Endometrial microvascular endothelial cells (primary cell): ENCODE results near the gene KRTAP12-1. TPM values are rescaled to one million over a fixed set of nuclear protein-coding genes. Genes with fewer than 3 reads are reported as not detected.
"Not testable (repeated sequence)": the region's sequence is repeated elsewhere in the genome, so short reads cannot be mapped to it uniquely, and the experiment has no call there.

Experiments used
- in situ Hi-C: cut with HindIII; loops from 2 replicates; pipeline ENCODE4 v1.10.0; 2017; ENCODE audit warnings: low sequenced_read_pairs, low pct_unique_long_range_greater_than_20kb; ENCODE audit errors: inconsistent ontology term
- total RNA-seq: library from RNA; depleted of rRNA; stranded (reverse); fragments of >200 nt; gene quantifications from one replicate; pipeline ENCODE4 v1.2.3, GENCODE V29; 2015; ENCODE audit errors: inconsistent ontology term

The KRTAP12-1 gene
- total RNA-seq, 1 donor from 2014 or later, result not detected

DNA sequence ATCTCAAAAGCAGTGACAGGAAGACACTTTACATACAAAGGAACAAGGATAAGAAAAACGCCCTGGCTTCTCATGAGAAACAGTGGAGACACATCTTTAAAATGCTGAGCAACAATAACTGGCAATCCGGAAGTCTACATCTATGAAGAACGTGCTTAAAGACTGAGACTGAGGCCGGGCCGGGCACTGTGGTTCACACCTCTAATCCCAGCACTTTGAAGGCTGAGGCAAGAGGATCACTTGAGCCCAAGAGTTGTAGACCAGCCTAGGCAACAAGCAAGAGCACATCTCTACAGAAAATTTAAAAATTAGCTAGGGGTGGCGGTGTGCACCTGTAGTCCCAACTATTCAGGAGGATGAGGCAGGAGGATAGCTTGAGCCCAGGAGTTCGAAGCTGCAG is 2.1 kb upstream of the KRTAP12-1 start:
- in situ Hi-C loops, result no loop called here

DNA sequence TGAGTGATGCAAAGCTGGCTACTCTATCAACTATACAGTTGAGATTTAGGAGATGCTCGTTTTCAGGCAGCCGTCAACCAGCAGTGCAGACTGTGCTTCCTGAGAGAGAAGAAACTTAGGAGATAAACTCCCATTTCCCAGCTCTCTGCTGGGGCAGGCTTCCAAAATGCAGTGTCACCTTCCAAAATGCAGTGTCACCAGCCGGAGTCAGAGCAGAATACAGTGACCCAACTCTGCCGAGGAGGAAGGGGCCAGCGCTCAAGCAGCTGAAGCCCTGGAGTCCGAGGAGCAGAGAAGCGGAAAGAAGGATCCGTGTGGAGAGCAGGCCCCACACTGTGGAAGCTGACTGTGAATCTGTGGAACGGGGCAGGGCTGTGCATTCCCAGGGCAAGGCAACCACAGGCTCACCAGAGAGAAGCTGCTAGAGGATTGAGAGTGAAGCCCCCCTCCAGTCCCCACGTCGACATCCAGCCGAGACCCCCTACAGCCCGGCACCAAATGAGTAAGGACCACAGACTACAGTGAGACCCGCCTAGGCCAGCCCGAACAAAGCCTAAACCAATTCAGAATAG is 703 bp upstream of the KRTAP12-1 start:
- in situ Hi-C loops, result no loop called here

DNA sequence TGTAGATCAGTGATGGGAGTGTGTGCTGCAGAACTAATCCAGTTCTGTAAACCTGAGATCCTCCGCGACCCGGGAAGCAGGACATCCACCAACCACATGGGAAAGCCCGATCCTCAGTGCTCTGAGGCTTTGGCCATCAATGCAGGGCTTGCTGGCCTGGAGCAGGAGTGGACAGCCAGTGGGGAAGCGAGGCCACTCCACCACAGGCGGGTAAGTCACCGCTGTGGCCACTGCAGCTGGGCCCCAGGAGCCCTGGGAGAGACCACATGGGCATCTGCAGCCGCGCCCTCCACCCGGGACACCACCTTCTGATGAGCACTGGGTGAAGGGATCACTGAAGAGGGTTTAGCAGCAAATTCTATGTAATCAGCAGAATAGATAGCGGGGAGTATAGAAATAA is 811 bp downstream of the KRTAP12-1 start:
- in situ Hi-C loops, result no loop called here

DNA sequence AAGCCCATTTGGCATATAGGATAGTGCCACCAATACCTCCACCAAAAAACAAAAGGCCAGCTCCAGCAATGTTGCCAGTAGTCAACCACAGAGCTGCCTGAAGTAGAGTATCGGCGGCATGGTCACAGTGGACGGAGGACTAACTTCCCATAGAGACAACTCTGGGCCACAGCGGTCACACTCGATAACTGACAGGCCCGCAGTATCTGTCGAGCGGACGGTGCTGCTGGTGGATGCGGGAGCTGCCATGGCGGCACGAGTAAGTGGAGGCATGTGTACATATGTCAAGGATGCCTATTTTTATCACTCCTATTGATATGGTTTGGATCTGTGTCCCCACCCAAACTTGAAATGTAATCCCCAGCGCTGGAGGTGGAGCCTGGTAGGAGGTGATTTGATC is 4.1 kb downstream of the KRTAP12-1 start:
- in situ Hi-C loops, result no loop called here

DNA sequence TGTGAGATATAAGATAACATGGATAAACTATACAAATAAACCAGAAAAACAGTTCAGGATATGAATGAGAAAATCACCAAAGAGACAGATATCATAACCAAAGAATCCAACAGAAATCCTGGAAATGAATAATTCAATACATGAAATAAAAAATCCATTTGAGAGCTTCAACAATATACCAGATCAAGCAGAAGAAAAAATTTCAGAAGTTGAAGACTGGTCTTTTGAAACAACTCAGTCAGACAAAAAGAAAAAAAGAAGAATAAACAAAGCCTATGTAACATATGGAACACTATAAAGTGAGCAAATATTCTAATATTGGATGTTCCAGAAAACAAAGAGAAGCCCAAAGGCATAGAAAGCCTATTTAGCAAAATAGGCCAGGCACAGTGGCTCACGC is 10.1 kb downstream of the KRTAP12-1 start:
- in situ Hi-C loops, result no loop called here

DNA sequence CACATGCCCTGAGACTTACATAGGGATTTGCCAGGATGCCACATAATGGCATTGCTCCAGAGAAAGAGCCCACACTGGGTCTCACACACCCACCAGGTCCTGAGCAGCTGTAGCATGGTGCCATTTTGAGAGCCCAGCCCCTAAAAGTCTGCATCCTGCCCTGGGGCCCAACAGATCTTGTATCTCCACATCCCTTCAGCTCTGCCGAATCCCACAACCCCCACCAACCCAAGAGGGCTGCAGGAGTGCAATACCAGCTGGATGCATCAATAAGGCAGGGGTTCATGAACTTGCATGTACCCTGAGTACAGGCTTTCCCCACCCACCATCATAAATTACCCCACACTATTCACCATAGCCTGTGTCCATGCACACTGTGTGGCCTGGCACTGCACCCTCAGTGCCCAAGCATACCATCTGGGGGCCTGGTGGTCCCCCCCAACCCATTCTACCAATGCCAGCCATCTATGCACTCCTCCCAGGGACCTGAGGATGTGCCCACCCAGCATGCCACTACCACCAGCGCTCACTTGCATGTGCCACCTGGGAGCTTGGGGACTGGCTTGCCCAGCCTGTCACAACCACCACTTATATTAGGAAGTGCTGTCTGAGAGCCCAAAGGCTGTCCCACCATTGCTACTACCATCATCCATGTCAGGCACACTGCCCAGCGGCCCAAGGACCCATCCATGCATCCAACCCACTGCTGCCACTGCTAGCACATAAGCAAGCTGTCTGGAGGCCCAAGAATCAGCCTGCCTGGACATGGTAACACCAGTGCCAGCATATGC is 11.1 kb downstream of the KRTAP12-1 start:
- in situ Hi-C loops, result no loop called here

DNA sequence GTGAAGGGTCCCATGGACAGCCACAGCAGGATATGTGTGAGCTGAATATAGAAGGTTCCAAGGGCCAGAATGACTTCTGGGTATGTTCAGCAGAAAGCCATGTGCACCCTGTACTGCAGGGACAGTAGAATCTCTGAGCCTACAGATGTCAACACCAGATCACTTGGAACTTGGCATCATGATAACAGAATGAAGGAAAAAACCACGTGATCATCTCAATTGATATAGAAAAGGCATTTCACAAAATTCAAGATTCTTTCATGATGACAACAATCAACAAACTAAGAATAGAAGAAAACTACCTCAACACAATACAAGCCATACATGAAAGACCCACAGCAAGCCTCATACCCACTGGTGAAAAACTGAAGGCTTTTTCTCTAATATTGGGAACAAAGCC is 14.4 kb downstream of the KRTAP12-1 start:
- in situ Hi-C loops, result no loop called here

DNA sequence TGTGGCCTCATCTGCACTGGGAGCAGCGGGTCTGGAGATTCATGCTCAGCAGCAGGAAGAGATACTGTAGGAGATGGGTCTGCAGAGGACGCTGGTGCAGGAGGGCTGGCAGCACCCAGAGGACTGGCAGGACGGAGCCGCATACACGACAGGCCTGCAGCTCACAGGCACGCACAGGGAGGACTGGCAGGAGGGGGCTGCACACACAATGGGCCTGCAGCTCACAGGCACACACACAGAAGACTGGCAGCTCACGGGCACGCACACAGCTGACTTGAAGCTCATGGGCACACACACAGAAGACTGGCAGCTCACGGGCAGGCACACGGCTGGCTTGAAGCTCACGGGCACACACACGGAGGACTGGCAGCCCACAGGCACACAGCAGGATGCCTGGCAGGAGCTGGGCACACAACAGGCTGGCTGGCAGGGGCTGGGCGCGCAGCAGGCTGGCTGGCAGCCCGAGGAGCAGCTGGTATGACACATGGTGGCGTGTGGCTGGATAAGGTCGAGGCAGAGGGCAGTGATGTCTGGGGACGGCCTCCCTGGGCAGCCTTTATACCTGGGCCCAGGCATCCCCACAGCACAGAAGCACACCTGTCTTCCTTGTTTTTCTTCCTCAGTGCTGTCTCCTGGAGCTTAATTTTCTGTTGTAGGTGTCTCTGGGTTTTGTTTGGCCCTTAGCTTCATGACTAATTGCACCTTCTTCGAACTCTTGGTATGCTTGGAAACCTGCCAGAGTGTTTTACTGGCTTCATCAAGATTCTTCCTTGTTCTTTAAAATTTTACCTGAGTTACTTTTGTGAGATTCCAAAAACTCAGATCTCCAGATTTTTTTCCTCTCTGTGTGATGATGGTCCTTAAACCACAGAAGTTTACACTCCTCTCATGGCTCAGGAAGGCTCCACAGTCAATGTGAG is 15.3 kb downstream of the KRTAP12-1 start, which contains the start of gene KRTAP12-2:
TSS of gene KRTAP12-2 (minus strand) at position 527 of the 920 bp plus-strand sequence. CDS start at position 486, 41 bp downstream.
- in situ Hi-C loops, result no loop called here

DNA sequence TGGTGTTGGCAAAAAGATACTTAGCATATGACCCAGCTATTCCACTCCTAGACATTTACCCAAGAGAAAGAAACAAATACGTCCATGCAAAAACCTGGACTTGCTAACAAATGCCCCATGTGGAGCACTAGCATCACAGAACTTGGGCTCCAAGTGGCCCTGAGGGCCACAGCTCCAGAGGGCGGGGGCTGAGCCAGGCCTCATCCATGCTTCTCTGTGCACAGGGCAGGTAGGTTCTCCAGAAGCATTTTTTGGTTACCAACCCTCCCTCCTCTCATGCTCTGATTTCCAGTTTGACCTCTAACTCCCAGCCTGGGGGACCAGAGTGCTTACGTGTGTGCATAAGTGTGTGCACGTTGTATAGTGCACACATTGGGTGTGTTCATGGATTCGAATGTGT is 17.3 kb downstream of the KRTAP12-1 start:
- in situ Hi-C loops, result no loop called here

DNA sequence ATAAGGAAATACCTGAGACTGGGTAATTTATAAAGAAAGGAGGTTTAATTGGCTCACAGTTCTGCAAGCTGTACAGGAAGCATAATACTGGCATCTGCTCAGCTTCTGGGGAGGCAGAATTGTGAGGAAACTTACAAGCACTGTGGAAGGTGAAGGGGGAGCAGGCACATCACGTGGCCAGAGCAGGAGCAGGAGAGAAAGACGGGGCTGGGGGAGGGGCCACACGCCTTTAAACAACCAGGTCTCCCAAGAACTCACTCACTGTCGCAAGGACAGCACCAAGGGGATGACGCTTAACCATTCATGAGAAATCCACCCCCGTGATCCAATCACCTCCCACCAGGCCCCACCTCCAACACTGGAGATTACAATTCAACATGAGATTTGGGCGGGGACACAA is 20.4 kb downstream of the KRTAP12-1 start:
- in situ Hi-C loops, result not testable (repeated sequence)

DNA sequence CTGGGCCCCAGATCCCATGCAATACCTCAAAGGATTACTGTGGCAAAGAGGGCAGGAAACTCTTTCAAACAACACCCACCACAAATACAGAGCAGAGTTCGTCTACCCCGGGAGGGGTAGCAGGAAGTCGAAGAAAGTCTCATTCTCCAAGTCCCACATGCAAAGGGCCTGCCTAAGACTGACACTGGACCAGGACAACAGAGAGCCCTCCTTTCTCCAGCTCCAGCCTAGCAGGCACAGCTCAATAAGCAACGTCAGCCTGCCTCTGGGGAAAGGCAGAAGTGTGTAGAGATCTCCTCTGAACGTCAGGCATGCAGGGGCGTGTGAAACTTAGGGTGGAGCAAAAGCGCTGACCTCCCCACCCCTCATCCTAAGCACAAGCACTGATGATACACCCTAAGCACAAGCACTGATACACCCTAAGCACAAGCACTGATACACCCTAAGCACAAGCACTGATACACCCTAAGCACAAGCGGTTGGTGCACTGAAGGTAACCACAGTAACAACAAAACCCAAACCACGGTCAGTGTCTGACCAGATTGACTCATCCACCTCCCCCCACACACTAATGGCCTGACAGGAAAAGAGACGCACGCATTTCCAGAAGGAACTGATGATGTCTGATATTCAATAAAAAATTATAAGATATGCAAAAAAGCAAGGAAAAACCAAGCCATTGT is 22.9 kb downstream of the KRTAP12-1 start:
- in situ Hi-C loops, result no loop called here

DNA sequence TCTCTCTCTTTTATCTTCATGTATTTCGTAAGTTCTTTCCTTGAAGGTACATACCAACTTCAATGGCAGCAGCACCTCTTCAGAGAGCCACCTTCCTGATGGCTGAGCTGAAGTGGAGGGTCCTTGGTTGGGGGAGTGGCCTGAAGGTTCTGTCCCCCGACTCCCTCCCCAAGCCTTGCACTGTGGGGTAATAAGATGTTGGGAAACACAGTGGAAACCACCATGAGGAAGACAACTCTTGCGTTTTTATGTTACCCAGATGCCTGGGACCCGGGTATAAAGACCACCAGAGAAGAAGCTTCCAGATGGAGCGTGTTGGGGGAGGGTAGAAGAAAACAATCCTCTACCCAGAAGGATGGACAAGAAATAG is 23.4 kb downstream of the KRTAP12-1 start:
- in situ Hi-C loops, result no loop called here

DNA sequence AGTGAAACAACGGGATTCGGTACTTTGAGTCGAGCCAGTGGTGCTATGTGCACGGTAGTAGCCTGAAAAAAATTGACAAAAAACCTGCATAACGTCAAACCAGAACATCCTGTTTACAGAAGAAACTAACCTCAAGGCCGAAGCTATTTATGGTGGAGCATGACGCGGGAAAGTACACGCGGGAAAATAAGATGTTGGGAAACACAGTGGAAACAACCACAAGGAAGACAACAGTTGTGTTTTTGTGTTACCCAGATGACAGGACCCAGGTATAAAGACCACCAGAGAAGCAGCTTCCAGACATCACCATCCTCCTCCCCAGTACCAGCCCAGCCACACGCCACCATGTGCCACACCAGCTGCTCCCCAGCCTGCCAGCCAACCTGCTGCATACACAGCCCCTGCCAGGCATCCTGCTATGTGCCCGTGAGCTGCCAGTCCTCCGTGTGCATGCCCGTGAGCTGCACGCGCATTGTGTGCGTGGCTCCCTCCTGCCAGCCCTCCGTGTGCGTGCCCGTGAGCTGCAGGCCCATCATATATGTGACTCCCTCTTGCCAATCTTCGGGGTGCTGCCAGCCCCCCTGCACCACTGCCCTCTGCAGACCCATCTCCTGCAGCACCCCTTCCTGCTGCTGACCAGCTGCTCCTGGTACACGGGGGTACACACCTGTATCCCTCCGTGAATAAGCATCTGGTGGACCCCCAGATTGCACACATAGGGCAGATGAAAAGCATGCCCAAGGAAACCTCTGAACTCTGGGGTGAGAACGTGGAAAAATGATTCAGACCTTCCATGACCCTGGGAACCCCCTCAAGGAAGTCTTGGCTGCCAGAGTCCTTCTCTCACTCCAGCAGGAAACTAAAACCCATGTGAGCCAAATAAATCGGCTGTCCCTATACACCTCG is 24.1 kb downstream of the KRTAP12-1 start, which contains the start of gene KRTAP12-3:
TSS of gene KRTAP12-3 (plus strand) at position 298 of the 906 bp plus-strand sequence. CDS start at position 346, 48 bp downstream.
- in situ Hi-C loops, result no loop called here

DNA sequence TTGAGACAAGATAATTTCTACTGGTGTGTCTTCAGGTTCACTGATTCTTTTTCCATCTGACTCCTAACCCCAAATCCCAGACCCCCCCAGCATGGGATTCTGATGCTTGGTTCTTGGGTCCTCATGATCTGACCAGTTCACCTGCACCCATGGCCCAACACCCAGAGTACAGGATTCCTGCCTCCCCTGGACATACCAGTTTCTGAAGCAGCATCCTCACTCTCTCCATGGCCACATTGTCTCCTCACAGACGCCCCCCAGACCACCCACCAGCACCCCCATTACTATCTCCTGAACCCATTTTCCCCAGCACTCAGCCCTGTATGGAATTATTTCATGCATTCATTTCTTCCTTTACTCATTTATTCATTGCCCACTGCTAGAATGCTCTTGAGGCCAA is 25.1 kb downstream of the KRTAP12-1 start:
- in situ Hi-C loops, result no loop called here

DNA sequence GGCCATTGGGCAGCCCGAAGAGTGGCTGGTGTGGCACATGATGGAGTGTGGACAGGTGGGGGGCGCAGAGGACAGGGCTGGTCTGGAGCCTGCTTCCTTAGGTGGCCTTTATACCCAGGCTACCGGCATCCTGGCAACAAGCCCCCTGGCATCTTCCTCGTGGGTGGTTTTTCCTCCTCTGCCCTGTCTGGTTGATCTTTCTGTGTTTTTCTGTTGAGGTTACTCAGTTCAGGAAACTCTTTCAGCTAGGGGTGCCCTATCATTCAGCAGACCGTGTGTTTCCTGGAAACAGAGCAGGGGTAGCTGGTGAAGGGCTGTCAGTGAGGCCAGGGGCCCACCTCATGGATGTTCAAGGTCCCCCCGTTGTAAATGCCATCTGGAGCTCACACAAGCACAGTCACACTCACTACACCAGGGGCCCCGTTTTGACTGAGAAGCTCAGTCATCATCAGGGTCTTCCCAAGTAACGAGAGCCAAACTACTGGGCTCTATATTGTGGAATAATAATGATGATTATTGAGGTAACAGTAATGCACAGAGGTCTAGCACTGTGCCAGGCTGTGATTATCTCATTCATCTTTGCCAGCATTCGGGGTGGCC is 27.3 kb downstream of the KRTAP12-1 start, which contains the start of gene KRTAP12-4:
TSS of gene KRTAP12-4 (minus strand) at position 84 of the 600 bp plus-strand sequence. CDS start at position 39, 45 bp downstream.
- in situ Hi-C loops, result no loop called here

DNA sequence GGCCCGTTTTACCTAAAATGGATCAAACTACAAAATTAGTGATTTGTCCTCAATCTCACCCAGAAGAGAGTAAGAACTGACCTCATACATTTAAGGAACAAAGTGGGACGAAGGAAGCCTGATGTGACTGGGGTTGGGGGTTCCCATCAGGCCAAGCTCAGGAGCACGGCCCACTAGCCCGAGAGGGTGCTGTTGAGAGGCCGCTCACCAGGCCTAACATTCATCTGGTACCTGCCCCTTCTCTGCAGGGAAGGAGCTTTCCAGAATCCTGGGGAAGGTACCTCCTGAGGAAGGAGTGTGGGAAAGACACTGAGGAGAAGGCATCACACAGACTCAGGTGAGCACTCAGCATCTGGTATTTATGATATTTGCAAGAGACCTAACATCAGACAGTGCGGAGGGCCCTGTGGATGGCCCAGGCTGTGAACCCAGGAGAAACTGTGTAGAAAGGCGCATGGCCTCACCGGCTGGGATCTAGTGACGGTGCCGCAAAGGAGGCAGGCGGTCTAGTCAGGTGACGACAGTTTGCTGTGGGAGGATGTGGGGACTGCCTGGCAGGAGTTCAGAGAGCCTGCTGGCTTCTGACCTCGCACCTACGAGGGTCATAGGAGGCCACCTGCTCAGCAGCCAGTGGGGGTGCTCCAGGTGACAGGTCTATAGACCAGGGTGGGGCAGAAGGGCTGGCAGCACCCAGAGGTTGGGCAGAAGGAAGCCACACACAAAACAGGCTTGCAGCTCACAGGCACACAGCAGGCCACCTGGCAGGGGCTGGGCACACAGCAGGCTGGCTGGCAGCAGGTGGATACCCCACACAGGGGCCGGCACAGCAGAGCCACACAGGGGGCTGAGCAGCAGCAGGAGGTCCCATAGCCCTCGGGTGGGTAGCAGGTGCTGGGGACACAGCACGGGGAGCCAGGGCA is 28.0 kb downstream of the KRTAP12-1 start:
- in situ Hi-C loops, result no loop called here
